NCI-H1092 (cell line): Measurements from ENCODE around the gene CACYBP.
A peak's percentile ranks its signal among the peaks of the same experiment; 100 is the strongest.

ENCODE experiments used
- DNase-seq: peaks from one replicate; lab custom pipeline; 2025; lab: John Stamatoyannopoulos, UW

Gene CACYBP

GRCh38 chr1:174974711-174975119 is 25.0 kb upstream of the CACYBP start:
- no peak for DNase-seq

- DNase-seq, result no peak
Observed at GRCh38 chr1:174975764-174976163, 24.0 kb upstream of the CACYBP start.

GRCh38 chr1:174976436-174977108 is 23.2 kb upstream of the CACYBP start:
- DNase-seq, result no peak

GRCh38 chr1:174982971-174983689 is 16.6 kb upstream of the CACYBP start:
- peak; percentile 14 for DNase-seq

- DNase-seq, result no peak
Observed at GRCh38 chr1:174984952-174985351, 14.8 kb upstream of the CACYBP start.

- no peak for DNase-seq
Observed at GRCh38 chr1:174988539-174988938, 11.2 kb upstream of the CACYBP start.

- DNase-seq, result no peak
Observed at GRCh38 chr1:174988986-174989385, 10.8 kb upstream of the CACYBP start.

- no peak for DNase-seq
Observed at GRCh38 chr1:174989536-174990220, 10.1 kb upstream of the CACYBP start.

GRCh38 chr1:174990382-174990999 is 9.3 kb upstream of the CACYBP start:
- DNase-seq, result no peak

- DNase-seq, result no peak
Observed at GRCh38 chr1:174991473-174991872, 8.3 kb upstream of the CACYBP start.

- no peak for DNase-seq
Observed at GRCh38 chr1:174995121-174995520, 4.6 kb upstream of the CACYBP start.

GRCh38 chr1:174995916-174996315 is 3.8 kb upstream of the CACYBP start:
- no peak for DNase-seq

- no peak for DNase-seq
Observed at GRCh38 chr1:174996476-174996875, 3.3 kb upstream of the CACYBP start.

GRCh38 chr1:174997041-174997440 is 2.7 kb upstream of the CACYBP start:
- DNase-seq, result no peak

- DNase-seq, result peak; percentile 71
Observed at GRCh38 chr1:174998569-174999215, 1.1 kb upstream of the CACYBP start.

- DNase-seq, result peak; percentile 99
Observed at GRCh38 chr1:174999216-174999935, 371 bp upstream of the CACYBP start.

GRCh38 chr1:175000697-175001187 is 995 bp downstream of the CACYBP start:
- no peak for DNase-seq

GRCh38 chr1:175002910-175003517 is 3.3 kb downstream of the CACYBP start:
- DNase-seq, result no peak

GRCh38 chr1:175003521-175003920 is 3.8 kb downstream of the CACYBP start:
- DNase-seq, result no peak

GRCh38 chr1:175005085-175005783 is 5.5 kb downstream of the CACYBP start:
- DNase-seq, result no peak
